Testis (tissue), 5 donors: ENCODE data around the gene IL17A. TPM values are rescaled to one million over a fixed set of nuclear protein-coding genes. Genes with fewer than 3 reads are reported as not detected.

Experiments used
- DNase-seq: peaks from one replicate; pipeline ENCODE4 v3.0.0-alpha.2; 2019
- H3K27ac ChIP-seq, 2 donors: fragments of 200-600 bp; sonication (generic); one replicate each; pipeline ENCODE4 v1.5.1; 2019
- H3K27me3 ChIP-seq: fragments of 200-600 bp; sonication (generic); one replicate; pipeline ENCODE4 v1.5.1; 2019
- H3K36me3 ChIP-seq: fragments of 200-600 bp; sonication (generic); one replicate; pipeline ENCODE4 v1.5.1; 2017; ENCODE audit warnings: low read depth; ENCODE audit errors: missing control alignments
- H3K4me1 ChIP-seq: fragments of 200-600 bp; sonication (generic); one replicate; pipeline ENCODE4 v1.5.1; 2019
- H3K4me3 ChIP-seq, 2 donors: fragments of 200-600 bp; sonication (generic); one replicate each; pipeline ENCODE4 v1.5.1; 2017 to 2019
- H3K9me3 ChIP-seq: fragments of 200-600 bp; sonication (generic); one replicate; pipeline ENCODE4 v1.5.1; 2017
- CTCF ChIP-seq, 3 experiments: fragments of 450-650 bp in 2 of 3; fragments of 200-600 bp in 1 of 3; sonication (generic) in 1 of 3; IDR thresholded peaks; one replicate each; pipeline ENCODE4 v1.5.1; 2016 to 2019; ENCODE audit warnings: antibody characterized with exemption in 3 of 3, mild to moderate bottlenecking in 2 of 3, moderate library complexity in 1 of 3
- POLR2A ChIP-seq: fragments of 450-650 bp; IDR thresholded peaks from one replicate; pipeline ENCODE4 v1.6.1; 2017; ENCODE audit warnings: antibody characterized with exemption, mild to moderate bottlenecking, moderate library complexity
- WGBS, 2 donors: methylation state at CpG; one replicate each; pipeline ENCODE4 v1.1.5; 2018; 5-methylcytosine and 5-hydroxymethylcytosine counted together
- intact Hi-C: fragments of 100-400 bp; cut with DNase I; formaldehyde crosslinking; loops from one replicate; pipeline ENCODE4 v1.15.1; 2023; ENCODE audit warnings: low total_unique reads
- long read RNA-seq, 2 donors: transcript quantifications; one replicate each; lab custom pipeline, GENCODE V29; 2026
- polyA plus RNA-seq: library from polyadenylated mRNA; stranded (reverse); fragments of 350-450 nt; fragmentation: Illumina TruSeq; extraction: RNeasy Lipid Tissue Mini Kit (QIAGEN cat#74804); gene quantifications from one replicate; pipeline ENCODE4 v1.2.3, GENCODE V29; 2014; ENCODE audit warnings: low read depth, low replicate concordance; ENCODE audit not compliant: insufficient read depth
- total RNA-seq, 2 donors: library from RNA; depleted of rRNA; stranded (reverse); fragments of >200 nt; gene quantifications; one replicate each; pipeline ENCODE4 v1.2.3, GENCODE V29; 2016

Gene IL17A
- total RNA-seq (not detected), polyA plus RNA-seq (not detected)
- long read RNA-seq, donor 1, result 0 reads
- long read RNA-seq, donor 2, result 0 reads

GRCh38 chr6:52186075-52186474 is at the start of gene IL17A:
Gene IL17A, plus strand, starts transcription at chr6:52186375. Its CDS starts 57 bp downstream, at chr6:52186432.
- intact Hi-C loops, result no loop called here
- 92 to 96% methylated on average over 7 of the region's 7 CpGs for WGBS, 2 donors
- H3K36me3 ChIP-seq, result no peaks in the 10 kb centered on the region

GRCh38 chr6:52136934-52137467 is 49.2 kb upstream of the IL17A start:
- DNase-seq, result no peak
- H3K36me3 ChIP-seq, result no peaks in the 10 kb centered on the region
- no peaks in the 10 kb centered on the region for H3K4me1 ChIP-seq
- H3K4me3 ChIP-seq, result no peak overlapping the region
- H3K9me3 ChIP-seq, result no peaks in the 10 kb centered on the region
- H3K27ac ChIP-seq, result no peak overlapping the region
- 67 to 71% methylated on average over 11 to 12 of the region's 12 CpGs for WGBS, 2 donors
- intact Hi-C loops, result no loop called here
- H3K27me3 ChIP-seq, result no peaks in the 10 kb centered on the region
- TF ChIP-seq CTCF (IDR thresholded peaks at IDR 0.05) (no peak), POLR2A (no peak)

More at GRCh38 chr6:52186075-52186474, at the start of gene IL17A:
- H3K27ac ChIP-seq, result no peak within 1 kb of the TSS
- no peaks in the 10 kb centered on the region for H3K27me3 ChIP-seq
- no peak for DNase-seq
- H3K4me3 ChIP-seq, result no peak within 1 kb of the TSS
- TF ChIP-seq POLR2A, result no peak
- TF ChIP-seq CTCF (IDR thresholded peaks at IDR 0.05), result no peak
- H3K9me3 ChIP-seq, result no peaks in the 10 kb centered on the region
- H3K4me1 ChIP-seq, result no peaks in the 10 kb centered on the region

GRCh38 chr6:52138284-52138683 is 47.9 kb upstream of the IL17A start:
- TF ChIP-seq CTCF (IDR thresholded peaks at IDR 0.05) (no peak), POLR2A (no peak)
- WGBS, 2 donors, result 87 to 89% methylated on average over 4 of the region's 4 CpGs
- no peaks in the 10 kb centered on the region for H3K27me3 ChIP-seq
- no peak overlapping the region for H3K27ac ChIP-seq
- no peak overlapping the region for H3K4me3 ChIP-seq
- no peak for DNase-seq
- H3K4me1 ChIP-seq, result no peaks in the 10 kb centered on the region
- no peaks in the 10 kb centered on the region for H3K9me3 ChIP-seq
- no peaks in the 10 kb centered on the region for H3K36me3 ChIP-seq
- intact Hi-C loops, result no loop called here

GRCh38 chr6:52139985-52140680 is 46.0 kb upstream of the IL17A start:
- DNase-seq, result no peak
- WGBS, 2 donors, result 47 to 48% methylated on average over 3 of the region's 3 CpGs

GRCh38 chr6:52141596-52141995 is 44.6 kb upstream of the IL17A start:
- DNase-seq, result no peak
- Histone ChIP-seq H3K36me3 (no peaks in the 10 kb centered on the region), H3K27ac (no peak overlapping the region), H3K9me3 (no peaks in the 10 kb centered on the region), H3K4me3 (no peak overlapping the region), H3K27me3 (no peaks in the 10 kb centered on the region), H3K4me1 (no peaks in the 10 kb centered on the region)
- intact Hi-C loops, result no loop called here
- TF ChIP-seq CTCF (IDR thresholded peaks at IDR 0.05) (no peak), POLR2A (no peak)
- 87 to 88% methylated on average over 1 of the region's 1 CpG for WGBS, 2 donors

More at GRCh38 chr6:52139985-52140680, 46.0 kb upstream of the IL17A start:
- Histone ChIP-seq H3K4me1 (no peaks in the 10 kb centered on the region), H3K27me3 (no peaks in the 10 kb centered on the region), H3K4me3 (no peak overlapping the region), H3K36me3 (no peaks in the 10 kb centered on the region), H3K9me3 (no peaks in the 10 kb centered on the region), H3K27ac (no peak overlapping the region)
- TF ChIP-seq POLR2A, result no peak
- intact Hi-C loops, result no loop called here
